KMS-11 (cell line): ENCODE data around the gene METTL8.
A peak's percentile ranks its signal among the peaks of the same experiment; 100 is the strongest.

ENCODE experiments used
- H2AFZ ChIP-seq: fragments of 200-600 bp; sonication (generic); 2 replicates; pipeline ENCODE4 v1.6.1; 2016; ENCODE audit warnings: antibody characterized with exemption, mixed run types, low read depth
- H3K27ac ChIP-seq: fragments of 200-600 bp; sonication (generic); 2 replicates; pipeline ENCODE4 v1.6.1; 2016; ENCODE audit warnings: mild to moderate bottlenecking, mixed run types
- H3K27me3 ChIP-seq: fragments of 200-600 bp; sonication (generic); 2 replicates; pipeline ENCODE4 v1.6.1; 2017; ENCODE audit warnings: mild to moderate bottlenecking, low read depth, mixed run types, moderate library complexity; ENCODE audit not compliant: insufficient read depth
- H3K36me3 ChIP-seq: fragments of 200-600 bp; sonication (generic); 2 replicates; pipeline ENCODE4 v1.6.1; 2017; ENCODE audit warnings: mild to moderate bottlenecking, mixed run types; ENCODE audit not compliant: insufficient read depth
- H3K4me1 ChIP-seq: fragments of 200-600 bp; sonication (generic); 2 replicates; pipeline ENCODE4 v1.6.1; 2016; ENCODE audit warnings: mild to moderate bottlenecking, low read depth, mixed run types; ENCODE audit not compliant: poor library complexity, severe bottlenecking
- H3K4me2 ChIP-seq: fragments of 200-600 bp; sonication (generic); 2 replicates; pipeline ENCODE4 v1.7.0; 2016; ENCODE audit warnings: mild to moderate bottlenecking, mixed run types
- H3K4me3 ChIP-seq: fragments of 200-600 bp; sonication (generic); IDR thresholded peaks from 2 replicates; pipeline ENCODE4 v1.6.1; 2017; ENCODE audit warnings: low read depth, low read length, mixed read lengths; ENCODE audit not compliant: insufficient read depth
- H3K79me2 ChIP-seq: fragments of 200-600 bp; sonication (generic); 2 replicates; pipeline ENCODE4 v1.6.1; 2016; ENCODE audit warnings: low read depth, mixed run types; ENCODE audit not compliant: insufficient read depth
- H3K9ac ChIP-seq: fragments of 200-600 bp; sonication (generic); 2 replicates; pipeline ENCODE4 v1.6.1; 2016; ENCODE audit warnings: mild to moderate bottlenecking, mixed run types
- H4K20me1 ChIP-seq: fragments of 200-600 bp; sonication (generic); 2 replicates; pipeline ENCODE4 v1.6.1; 2016; ENCODE audit warnings: mild to moderate bottlenecking, mixed run types; ENCODE audit not compliant: insufficient read depth
- TF ChIP-seq, protein P1 (sequence below): fragments of 200-600 bp; sonication (generic); conservative IDR thresholded peaks from 2 replicates; pipeline ENCODE4 v1.6.1; 2017; ENCODE audit warnings: low read depth, mild to moderate bottlenecking, antibody characterized with exemption, low read length, moderate library complexity, mixed read lengths

The METTL8 gene

GRCh38 chr2:171345971-171346722 is 87.6 kb downstream of the METTL8 start:
- no peaks in the 10 kb centered on the region for H4K20me1 ChIP-seq
- no peaks in the 10 kb centered on the region for H3K27me3 ChIP-seq
- H2AFZ ChIP-seq = no peak overlapping the region
- no peak overlapping the region for H3K9ac ChIP-seq
- H3K79me2 ChIP-seq = no peaks in the 10 kb centered on the region
- no peak overlapping the region for H3K27ac ChIP-seq
- H3K4me3 ChIP-seq = no peak overlapping the region
- peaks cover 16% of the 10 kb centered on the region for H3K4me1 ChIP-seq
- no peaks in the 10 kb centered on the region for H3K36me3 ChIP-seq
- H3K4me2 ChIP-seq = no peak overlapping the region
- TF ChIP-seq, protein P1, sequence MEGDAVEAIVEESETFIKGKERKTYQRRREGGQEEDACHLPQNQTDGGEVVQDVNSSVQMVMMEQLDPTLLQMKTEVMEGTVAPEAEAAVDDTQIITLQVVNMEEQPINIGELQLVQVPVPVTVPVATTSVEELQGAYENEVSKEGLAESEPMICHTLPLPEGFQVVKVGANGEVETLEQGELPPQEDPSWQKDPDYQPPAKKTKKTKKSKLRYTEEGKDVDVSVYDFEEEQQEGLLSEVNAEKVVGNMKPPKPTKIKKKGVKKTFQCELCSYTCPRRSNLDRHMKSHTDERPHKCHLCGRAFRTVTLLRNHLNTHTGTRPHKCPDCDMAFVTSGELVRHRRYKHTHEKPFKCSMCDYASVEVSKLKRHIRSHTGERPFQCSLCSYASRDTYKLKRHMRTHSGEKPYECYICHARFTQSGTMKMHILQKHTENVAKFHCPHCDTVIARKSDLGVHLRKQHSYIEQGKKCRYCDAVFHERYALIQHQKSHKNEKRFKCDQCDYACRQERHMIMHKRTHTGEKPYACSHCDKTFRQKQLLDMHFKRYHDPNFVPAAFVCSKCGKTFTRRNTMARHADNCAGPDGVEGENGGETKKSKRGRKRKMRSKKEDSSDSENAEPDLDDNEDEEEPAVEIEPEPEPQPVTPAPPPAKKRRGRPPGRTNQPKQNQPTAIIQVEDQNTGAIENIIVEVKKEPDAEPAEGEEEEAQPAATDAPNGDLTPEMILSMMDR = no peak

- no peak overlapping the region for H3K9ac ChIP-seq
- TF ChIP-seq, protein P1 = no peak
Measured at GRCh38 chr2:171344182-171344581, 89.6 kb downstream of the METTL8 start.

GRCh38 chr2:171342067-171342413 is 91.8 kb downstream of the METTL8 start:
- Histone ChIP-seq H3K4me2 (peak overlapping the region; percentile 3; the same call in 1 of the 2 replicates), H3K27me3 (no peaks in the 10 kb centered on the region), H3K36me3 (no peaks in the 10 kb centered on the region), H3K9ac (no peak overlapping the region), H2AFZ (no peak overlapping the region), H4K20me1 (no peaks in the 10 kb centered on the region), H3K79me2 (no peaks in the 10 kb centered on the region), H3K4me1 (peaks cover 16% of the 10 kb centered on the region), H3K27ac (peak overlapping the region; percentile 1; the same call in 1 of the 2 replicates), H3K4me3 (no peak overlapping the region)
- TF ChIP-seq, protein P1 = no peak

More at GRCh38 chr2:171344182-171344581, 89.6 kb downstream of the METTL8 start:
- no peaks in the 10 kb centered on the region for H3K79me2 ChIP-seq
- no peak overlapping the region for H2AFZ ChIP-seq
- H4K20me1 ChIP-seq = no peaks in the 10 kb centered on the region
- no peak overlapping the region for H3K4me3 ChIP-seq
- H3K27ac ChIP-seq = no peak overlapping the region
- H3K27me3 ChIP-seq = no peaks in the 10 kb centered on the region
- no peak overlapping the region for H3K4me2 ChIP-seq
- H3K4me1 ChIP-seq = peaks cover 16% of the 10 kb centered on the region
- no peaks in the 10 kb centered on the region for H3K36me3 ChIP-seq

DNA sequence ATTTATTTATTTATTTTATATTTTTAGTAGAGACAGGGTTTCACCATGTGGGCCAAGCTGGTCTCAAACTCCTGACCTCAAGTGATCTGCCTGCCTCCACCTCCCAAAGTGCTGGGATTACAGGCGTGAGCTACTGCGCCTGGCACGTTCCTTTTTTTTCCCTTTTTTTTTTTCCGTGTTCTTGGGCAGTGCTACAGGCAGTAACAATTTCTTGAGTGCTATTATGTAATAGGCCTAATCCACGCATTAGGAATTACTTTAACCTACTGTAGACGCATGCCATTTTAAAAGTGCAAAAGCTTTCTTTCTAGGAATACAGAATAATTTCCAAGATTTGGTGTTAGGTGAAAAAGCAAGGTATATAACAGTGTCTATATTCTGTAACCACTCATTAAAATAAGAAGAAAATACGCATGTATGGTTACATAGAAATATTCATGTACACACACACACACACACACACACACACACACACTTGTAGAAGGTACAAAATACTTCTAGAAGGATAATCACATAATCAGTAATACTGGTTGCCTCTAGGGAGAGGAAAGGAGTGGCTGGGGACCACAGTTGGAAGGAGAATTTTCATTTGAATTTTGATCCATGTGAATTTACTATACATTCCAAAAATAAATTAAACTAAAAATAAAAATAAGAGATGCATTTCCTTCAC is 92.3 kb downstream of the METTL8 start:
- Histone ChIP-seq H3K4me3 (no peak overlapping the region), H3K27me3 (no peaks in the 10 kb centered on the region), H3K79me2 (no peaks in the 10 kb centered on the region), H3K36me3 (no peaks in the 10 kb centered on the region), H3K9ac (no peak overlapping the region), H2AFZ (no peak overlapping the region), H4K20me1 (no peaks in the 10 kb centered on the region), H3K4me2 (peak overlapping the region; percentile 3; the same call in 1 of the 2 replicates), H3K27ac (no peak overlapping the region), H3K4me1 (peaks cover 16% of the 10 kb centered on the region)
- TF ChIP-seq, protein P1 = no peak
